Activated T-helper 1 cell treated with anti-CD3 and anti-CD28 coated beads, Interleukin-2, amount 50 U/mL, for 16 hours (primary cell): Measurements from ENCODE around the gene CMTM8.

ENCODE experiments used
- DNase-seq, 2 donors: peaks; one replicate each; pipeline ENCODE4 v3.0.0-alpha.2; 2020; ENCODE audit warnings: low read depth in 1 of 2, low spot score in 1 of 2

CMTM8 gene

GRCh38 chr3:32405711-32406323, 167.3 kb downstream of the CMTM8 start:
- DNase-seq: no peak

GRCh38 chr3:32406486-32407408, 168.3 kb downstream of the CMTM8 start:
- DNase-seq: no peak

GRCh38 chr3:32410367-32411246, 172.1 kb downstream of the CMTM8 start:
- DNase-seq: no peak

GRCh38 chr3:32411442-32411841, 173.0 kb downstream of the CMTM8 start:
- DNase-seq: no peak

- no peak for DNase-seq
Measured at GRCh38 chr3:32412887-32413286, 174.4 kb downstream of the CMTM8 start.

GRCh38 chr3:32413845-32414521, 175.5 kb downstream of the CMTM8 start:
- DNase-seq: no peak

- no peak for DNase-seq
Measured at GRCh38 chr3:32414522-32415202, 176.2 kb downstream of the CMTM8 start.

- DNase-seq: no peak
Measured at GRCh38 chr3:32419742-32420125, 181.3 kb downstream of the CMTM8 start.
